GM12873 (cell line): ENCODE measurements around the gene SERPINE1.

Source experiments
- TF ChIP-seq, protein P1 (sequence below): IDR thresholded peaks from 2 replicates; pipeline ENCODE4 v1.5.1; 2012; ENCODE audit warnings: low read depth, mild to moderate bottlenecking, moderate library complexity, low read length, control low read depth; ENCODE audit not compliant: insufficient read depth; ENCODE audit errors: missing control alignments

Gene SERPINE1

DNA sequence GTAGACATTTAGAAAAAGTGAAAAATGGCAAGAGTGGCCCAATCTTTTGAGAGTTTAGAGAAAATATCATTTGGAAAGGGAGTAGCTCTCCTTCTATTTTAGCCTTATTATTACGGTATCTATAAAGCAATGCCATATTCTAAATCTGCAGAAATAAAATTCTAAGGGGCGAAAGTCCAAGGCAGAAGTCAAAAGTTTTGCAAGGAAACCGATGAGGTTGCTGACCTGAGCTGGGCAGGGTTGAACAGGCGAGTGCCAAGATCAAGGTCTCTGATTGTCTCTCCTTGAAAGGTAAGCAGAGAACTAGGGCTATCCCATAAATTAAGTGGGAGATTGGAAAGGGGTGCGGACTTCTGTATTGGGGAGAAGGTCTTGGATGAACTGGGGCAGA is 30.0 kb upstream of the SERPINE1 start:
- TF ChIP-seq, protein P1, sequence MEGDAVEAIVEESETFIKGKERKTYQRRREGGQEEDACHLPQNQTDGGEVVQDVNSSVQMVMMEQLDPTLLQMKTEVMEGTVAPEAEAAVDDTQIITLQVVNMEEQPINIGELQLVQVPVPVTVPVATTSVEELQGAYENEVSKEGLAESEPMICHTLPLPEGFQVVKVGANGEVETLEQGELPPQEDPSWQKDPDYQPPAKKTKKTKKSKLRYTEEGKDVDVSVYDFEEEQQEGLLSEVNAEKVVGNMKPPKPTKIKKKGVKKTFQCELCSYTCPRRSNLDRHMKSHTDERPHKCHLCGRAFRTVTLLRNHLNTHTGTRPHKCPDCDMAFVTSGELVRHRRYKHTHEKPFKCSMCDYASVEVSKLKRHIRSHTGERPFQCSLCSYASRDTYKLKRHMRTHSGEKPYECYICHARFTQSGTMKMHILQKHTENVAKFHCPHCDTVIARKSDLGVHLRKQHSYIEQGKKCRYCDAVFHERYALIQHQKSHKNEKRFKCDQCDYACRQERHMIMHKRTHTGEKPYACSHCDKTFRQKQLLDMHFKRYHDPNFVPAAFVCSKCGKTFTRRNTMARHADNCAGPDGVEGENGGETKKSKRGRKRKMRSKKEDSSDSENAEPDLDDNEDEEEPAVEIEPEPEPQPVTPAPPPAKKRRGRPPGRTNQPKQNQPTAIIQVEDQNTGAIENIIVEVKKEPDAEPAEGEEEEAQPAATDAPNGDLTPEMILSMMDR = no peak

DNA sequence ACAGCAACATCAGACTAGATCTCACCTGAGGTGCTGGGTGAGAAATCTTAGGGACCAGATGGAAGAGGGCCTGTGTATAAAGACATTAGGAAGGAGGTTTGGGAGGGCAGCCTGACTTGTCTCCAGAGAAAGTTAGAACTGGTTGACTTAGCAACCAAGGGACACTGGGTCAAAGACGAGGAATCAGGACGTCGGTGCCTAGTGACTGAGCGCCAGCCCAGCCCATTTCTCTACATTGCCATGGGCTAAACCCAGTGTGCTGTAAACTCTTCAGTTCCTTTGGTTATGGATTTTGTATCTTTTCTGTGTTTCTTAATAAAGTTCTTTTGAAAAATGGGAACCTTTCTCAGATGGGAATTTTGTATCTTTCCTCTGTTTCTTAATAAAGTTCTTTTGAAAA is 29.3 kb upstream of the SERPINE1 start:
- TF ChIP-seq, protein P1 = no peak

DNA sequence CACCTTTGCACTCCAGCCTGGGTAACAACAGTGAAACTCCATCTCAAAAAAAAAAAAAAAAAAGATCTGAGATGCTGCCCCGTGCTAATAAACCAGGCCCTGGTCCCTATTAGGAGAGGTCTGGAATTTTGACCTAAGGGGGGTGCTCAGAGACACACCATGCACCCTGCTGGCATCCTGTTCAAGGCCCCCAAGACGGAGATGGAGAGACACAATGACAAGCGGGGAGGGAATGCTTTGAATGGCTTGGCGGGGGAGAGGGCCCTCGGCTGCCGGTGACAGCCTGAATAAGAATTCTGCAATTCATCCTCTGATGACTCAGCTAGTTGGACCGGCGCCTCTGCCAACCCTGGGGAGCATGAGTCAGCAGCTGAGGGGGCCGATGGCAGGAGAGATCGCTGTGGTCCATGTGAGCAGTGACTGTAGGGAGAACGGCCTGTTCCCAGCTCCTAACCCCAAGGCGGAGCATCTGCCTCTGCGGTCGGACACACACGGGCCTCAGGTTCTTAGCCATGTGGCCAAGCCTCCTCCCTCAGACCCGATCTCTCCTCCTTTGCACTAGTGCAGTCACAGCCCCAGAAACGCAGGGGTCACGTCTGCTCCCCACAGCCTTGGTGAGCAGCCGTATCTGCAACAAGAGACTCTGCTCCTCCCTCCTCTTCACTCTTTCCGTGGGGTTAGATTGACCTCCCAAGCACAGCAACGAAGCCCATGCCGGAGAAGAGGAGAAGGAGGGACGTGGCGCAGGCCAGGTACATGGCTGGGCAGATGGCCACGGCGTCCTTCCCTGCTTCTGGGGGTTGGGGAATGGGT is 26.7 kb upstream of the SERPINE1 start:
- TF ChIP-seq, protein P1 = no peak

DNA sequence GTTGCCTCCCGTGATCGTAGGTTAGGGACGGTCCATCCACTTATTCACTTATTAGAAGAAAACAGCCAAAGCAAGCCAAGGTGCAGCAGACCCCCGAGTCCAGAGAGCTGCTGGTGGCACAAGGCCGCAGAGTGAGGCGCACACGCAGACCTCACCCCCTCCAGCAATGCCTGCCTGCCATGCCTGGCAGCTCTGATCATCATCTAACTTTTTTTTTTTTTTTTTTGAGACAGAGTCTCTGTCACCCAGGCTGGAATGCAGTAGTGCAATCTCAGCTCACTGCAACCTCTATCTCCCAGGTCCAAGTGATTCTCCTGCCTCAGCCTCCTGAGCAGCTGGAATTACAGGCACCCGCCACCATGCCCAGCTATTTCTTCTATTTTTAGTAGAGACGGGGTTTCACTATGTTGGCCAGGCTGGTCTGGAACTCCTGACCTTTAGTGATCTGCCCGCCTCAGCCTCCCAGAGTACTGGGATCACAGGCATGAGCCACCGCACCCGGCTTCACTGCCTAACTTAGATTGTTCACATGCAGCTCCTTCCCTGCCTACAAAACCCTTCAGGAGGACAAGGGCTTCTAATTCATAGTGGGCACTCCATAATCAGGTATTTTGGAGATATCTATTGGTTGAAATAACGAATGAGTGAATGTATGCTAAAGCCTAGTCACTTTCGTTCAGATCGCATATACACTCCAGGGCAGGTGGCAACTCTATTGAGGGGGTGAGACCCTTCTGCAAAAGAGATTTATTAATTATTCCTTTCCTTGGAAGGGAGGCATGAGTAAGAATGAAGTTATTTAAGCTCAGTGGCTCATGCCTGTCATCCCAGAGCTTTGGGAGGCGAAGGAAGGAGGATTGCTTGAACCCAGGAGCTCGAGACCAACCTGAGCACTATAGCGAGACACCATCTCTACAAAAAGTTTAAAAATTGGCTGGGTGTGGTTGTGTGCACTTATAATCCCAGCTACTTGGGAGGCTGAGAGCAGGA is 25.8 kb upstream of the SERPINE1 start:
- TF ChIP-seq, protein P1 = no peak

DNA sequence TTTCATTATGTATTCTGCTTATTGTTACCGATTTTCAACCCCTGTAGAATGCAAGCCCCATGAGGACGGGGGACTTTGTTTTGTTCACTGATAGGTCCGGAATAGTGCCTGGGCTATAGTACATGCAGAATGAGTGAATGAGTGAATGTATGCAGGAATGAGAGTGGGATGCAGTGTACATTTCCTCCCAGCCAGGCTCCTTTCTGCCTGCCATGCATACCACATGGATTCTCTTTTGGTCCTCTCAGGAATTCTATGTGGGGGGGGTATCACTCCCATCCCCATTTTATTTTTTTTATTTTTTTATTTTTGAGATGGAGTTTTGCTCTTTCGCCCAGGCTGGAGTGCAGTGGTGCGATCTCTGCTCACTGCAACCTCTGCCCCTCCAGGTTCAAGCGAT is 24.9 kb upstream of the SERPINE1 start:
- TF ChIP-seq, protein P1 = no peak

DNA sequence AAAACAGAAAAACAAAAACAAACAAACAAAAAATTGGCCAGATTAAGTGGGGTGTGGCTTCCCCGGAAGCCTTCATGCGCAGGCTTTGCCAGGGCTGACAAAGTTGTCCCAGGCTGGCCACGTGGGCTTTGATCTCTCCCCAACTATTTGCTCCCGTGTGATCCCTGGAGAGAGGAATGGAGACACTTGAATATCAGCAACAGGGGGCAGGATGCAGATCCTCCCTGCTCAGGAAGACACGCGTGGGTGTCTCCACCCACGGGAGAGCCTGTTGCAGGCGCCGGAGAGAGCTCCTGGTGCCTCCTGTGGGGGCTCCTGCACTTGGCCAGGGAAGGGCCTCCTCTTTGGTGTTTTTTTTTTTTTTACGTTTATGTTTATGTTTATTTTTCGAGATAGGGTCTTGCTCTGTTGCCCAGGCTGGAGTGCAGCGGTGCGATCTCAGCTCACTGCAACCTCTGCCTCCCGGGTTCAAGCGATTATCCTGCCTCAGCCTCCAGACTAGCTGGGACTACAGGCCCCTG is 22.7 kb upstream of the SERPINE1 start:
- TF ChIP-seq, protein P1 = no peak

DNA sequence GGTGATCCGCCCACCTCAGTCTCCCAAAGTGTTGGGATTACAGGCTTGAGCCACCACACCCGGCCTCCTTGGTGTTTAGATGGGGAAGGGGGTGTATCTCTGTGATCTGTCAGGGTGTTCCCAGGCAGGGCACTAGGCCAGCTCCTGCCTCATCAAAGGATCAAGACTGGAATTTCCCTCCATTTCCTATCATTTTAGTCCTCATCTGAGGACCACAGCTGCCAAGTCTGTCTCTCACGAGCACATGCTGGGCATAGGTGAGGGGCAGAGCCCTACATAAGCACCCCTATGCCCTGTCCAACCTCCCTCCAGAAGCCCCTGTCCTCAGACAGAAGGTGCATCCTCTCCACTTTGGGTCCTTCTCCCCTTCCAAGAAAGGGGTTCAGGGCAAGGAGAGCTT is 22.1 kb upstream of the SERPINE1 start:
- TF ChIP-seq, protein P1 = no peak
